NOMO-1 treated with dmso at 0.1 percent for 144 hours (cell line): ENCODE measurements around the gene TMEM61.
"Not testable (repeated sequence)": the region's sequence is repeated elsewhere in the genome, so short reads cannot be mapped to it uniquely, and the experiment has no call there.

Experiments
- DNase-seq: peaks from one replicate; lab custom pipeline; 2025; ENCODE audit not compliant: unreplicated experiment; lab: John Stamatoyannopoulos, UW

TMEM61 gene

DNA sequence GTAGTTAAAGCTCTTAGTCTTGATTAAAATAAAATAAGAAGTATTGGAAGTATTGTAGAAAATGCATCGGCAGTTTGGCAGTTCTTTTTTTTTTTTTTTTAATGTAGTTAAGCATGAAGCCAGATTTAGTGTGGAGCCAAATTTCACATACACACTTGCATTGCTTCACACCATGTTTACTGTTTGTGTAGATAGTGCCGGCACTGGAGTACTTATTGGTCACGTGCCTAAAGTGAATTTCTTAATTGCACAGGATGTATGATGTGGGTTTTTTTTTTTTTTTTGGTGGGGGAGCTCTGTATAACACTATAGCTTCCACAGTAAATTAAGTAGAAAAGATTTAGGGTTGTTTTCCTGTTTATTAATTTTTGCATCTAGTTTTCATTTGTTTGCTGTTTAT, 21.2 kb upstream of the TMEM61 start:
- no peak for DNase-seq

- no peak for DNase-seq
Observed at GRCh38 chr1:54962612-54963395, 17.6 kb upstream of the TMEM61 start.

- DNase-seq, result not testable (repeated sequence)
Observed at GRCh38 chr1:54963829-54964228, 16.6 kb upstream of the TMEM61 start.

GRCh38 chr1:54965624-54966340, 14.6 kb upstream of the TMEM61 start:
- DNase-seq, result peak; percentile 94

DNA sequence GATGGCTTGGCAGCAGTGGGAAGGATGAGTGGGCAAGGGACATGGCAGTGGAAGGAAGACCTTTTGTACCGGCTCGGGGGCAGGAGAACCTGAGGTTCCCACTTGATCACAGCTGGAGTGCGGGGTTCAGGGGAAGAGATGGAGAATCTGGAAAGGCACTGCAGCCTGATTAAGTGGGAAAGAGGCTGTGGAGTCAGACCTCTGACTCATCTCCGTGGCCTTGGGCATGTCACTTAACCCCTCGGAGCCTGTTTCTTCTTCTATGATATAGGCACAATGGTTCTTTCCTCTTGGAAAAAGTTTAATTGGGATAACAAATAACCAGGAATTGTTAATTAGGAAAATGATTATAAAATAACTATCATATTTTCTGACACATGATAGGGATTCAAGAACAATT, 13.1 kb upstream of the TMEM61 start:
- no peak for DNase-seq

GRCh38 chr1:54968551-54968950, 11.9 kb upstream of the TMEM61 start:
- DNase-seq, result no peak

- DNase-seq, result no peak
Observed at GRCh38 chr1:54969879-54970278, 10.5 kb upstream of the TMEM61 start.

DNA sequence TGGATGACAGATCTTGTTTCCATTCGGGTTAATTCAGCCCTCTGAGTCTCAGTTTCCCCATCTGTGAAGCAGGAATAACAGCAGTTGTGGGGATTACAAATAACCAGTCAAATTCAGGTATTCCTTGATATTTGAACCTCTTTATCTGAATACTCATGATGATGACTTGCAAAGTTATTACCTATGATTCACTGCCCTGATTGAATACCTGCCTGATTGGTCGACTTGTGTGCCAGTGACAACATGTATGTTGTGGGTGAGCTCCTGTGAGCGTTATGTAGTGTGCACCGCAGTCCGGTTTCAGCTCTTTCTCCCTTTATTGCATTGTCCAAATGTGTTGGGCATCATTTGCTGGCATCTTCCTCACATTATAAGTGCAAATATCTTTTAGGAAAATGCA, 9.5 kb upstream of the TMEM61 start:
- no peak for DNase-seq

DNA sequence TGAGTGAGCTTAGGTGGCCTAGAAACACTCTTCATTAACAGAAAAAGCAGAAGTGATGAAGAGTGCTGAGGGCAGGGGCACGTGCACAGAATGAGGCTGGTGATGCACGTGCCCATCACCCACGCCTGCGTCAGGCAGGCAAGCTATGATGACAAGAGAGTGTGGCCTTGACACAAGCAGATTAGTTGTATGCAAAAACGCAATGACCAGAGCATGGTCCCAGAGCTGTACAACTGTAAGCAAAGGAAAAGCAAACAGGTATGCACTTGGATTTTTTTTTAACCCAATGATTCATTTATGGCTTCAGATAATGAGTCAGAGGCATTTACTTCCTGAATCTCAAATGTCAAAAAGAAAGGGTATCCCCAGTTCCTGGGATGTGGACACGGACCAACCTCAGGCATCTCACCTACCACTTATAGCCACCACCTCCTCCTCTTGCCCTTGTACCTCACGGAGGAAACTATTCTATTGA, 9.1 kb upstream of the TMEM61 start:
- DNase-seq, result no peak

GRCh38 chr1:54972436-54972835, 8.0 kb upstream of the TMEM61 start:
- no peak for DNase-seq

DNA sequence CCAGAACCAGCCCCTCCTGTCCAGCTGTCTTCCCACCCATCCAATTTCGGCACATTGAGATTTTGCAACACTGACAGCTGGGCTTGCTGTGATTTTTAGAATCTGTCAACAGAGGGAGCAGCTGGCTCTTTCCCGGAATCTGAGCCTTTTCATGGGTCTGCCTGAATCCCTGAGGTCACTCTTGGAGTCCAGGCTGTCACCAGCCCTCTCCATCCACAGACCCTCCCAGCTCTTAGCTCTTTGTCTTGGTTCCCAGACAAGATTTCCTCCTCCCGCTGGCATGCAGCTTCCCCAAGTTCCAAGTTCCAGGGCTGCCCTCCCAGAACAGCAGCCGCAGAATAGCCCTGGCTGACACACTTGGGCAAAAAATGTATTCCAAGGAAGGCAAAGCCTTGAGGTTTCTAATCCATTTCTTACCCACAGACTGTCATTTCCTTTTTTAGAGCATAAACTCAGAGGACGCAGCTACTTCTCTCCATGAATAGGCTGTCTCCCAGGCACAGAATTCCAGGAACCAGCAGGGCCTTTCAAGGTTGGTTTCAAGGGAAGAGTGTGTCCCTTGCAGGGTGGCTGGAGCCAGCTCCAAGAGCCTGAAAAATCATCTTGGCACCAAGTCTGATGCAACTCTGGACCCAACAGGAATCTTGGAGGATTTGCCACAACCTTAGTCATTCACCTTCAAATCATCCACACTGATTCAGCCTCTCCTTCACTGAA, 7.1 kb upstream of the TMEM61 start:
- DNase-seq, result no peak

DNA sequence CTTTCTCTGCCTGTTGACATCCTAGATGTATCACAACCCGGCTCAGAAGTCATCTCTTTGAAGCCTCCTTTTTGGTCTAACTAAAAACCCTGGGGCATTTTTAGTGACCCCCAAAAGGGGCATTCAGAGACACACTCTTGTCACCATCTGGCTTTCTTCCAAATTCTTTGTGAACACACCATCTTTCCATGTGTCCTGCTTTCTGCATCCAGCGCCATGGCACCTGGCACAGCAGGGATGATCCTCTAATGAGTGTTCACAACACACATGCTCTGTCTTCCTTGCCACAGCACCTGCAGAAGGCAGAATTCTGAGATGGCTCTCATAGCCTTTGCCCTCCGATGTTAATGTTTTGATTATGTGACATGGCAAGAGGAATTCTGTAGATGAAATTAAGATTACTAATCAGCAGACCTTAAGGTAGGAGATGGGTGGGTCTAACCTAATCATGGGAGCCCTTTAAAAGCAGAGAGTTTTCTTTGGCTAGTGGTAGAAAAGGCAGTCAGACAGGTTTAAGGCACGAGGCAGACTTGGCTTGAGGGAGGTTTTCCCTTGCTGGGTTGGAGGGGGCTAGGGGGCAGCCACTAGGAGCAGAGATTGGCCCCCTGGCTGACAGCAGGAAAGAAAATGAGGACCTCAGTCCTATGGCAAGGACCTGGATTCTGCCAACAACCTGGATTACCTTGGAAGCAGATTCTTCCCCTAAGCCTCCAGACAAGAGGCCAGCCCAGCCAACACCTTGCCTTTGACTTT, 4.9 kb upstream of the TMEM61 start:
- DNase-seq, result no peak

- no peak for DNase-seq
Observed at GRCh38 chr1:54976747-54977146, 3.7 kb upstream of the TMEM61 start.

- no peak for DNase-seq
Observed at GRCh38 chr1:54977533-54978297, 2.7 kb upstream of the TMEM61 start.

- DNase-seq, result no peak
Observed at GRCh38 chr1:54978528-54979326, 1.7 kb upstream of the TMEM61 start.

GRCh38 chr1:54979327-54979891, 1.0 kb upstream of the TMEM61 start:
- no peak for DNase-seq

DNA sequence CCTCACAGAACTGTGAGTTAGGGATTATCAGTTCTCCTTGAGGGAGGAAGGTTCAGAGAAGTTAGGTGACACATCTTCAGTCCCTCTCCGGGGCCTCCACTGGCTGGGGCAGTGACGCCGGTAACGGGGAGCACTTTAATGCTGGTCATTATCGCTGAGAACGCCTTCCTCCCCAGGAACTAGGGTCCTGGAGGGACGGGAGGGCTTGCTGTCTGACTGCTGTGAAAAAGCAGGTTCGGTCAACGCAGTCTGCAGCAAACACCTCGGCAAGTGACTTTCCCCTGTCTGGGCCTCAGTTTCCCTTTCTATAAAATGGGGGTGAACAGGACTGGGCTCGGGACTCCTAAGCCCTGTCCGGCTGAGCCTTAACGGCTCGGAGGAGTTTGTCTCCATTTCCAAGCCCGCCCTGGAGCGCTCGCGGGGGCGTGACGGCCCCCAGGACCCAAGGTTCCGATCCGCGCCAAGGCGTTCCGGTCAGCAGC, 341 bp upstream of the TMEM61 start:
- DNase-seq, result no peak

DNA sequence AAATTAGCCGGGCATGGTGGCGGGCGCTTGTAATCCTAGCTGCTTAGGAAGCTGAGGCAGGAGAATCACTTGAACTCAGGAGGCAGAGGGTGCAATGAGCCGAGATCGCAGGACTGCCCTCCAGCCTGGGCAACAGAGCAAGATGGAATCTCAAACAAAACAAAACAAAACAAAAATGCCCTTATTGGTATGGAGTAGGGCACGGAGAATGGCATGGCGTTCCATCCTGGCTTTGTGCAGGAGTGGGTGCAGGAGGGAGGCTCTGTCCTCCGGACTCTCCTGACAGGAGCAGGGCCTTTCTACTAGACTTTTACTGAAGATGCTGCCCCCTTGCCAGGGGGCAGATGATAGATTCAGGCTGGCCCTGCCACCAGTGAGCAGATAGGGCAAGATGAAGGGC, 1.0 kb downstream of the TMEM61 start:
- DNase-seq, result no peak

- no peak for DNase-seq
Observed at GRCh38 chr1:54982739-54983138, 2.3 kb downstream of the TMEM61 start.
